ENCODE data around the gene SPSB2. TPM values are rescaled to one million over a fixed set of nuclear protein-coding genes. Genes with fewer than 3 reads are reported as not detected.

SPSB2 gene
- total RNA-seq, 4 donors from 2014 or later: 3.0 to 16.5 (median 7.5) TPM

- TF ChIP-seq EP300 (IDR thresholded peaks at IDR 0.05): no peak
- TF ChIP-seq POLR2AphosphoS5 (IDR thresholded peaks at IDR 0.05): peak in 1 of 3 donors; percentile 52
- peak in 1 of 2 donors; percentile 51 for TF ChIP-seq POLR2A (IDR thresholded peaks at IDR 0.05)
- peak within 1 kb of the TSS; percentile 50 for H3K27ac ChIP-seq
Measured at GRCh38 chr12:6904280-6905276, 31.5 kb upstream of the SPSB2 start, which contains the start of gene LRRC23. TSS of gene LRRC23 (plus strand) at chr12:6904822. CDS start at chr12:6905634, 812 bp downstream.

GRCh38 chr12:6903722-6904121, 30.6 kb upstream of the SPSB2 start:
- no peaks in the 10 kb centered on the region for H3K9me3 ChIP-seq
- TF ChIP-seq POLR2AphosphoS5 (IDR thresholded peaks at IDR 0.05): no peak
- no peak for TF ChIP-seq POLR2A (IDR thresholded peaks at IDR 0.05)
- TF ChIP-seq EP300 (IDR thresholded peaks at IDR 0.05): no peak
- TF ChIP-seq CTCF (IDR thresholded peaks at IDR 0.05): no peak
- 76% methylated on average over 1 of the region's 1 CpG for WGBS
- peaks cover 4% of the 10 kb centered on the region for H3K36me3 ChIP-seq
- peaks cover 18% of the 10 kb centered on the region for H3K4me1 ChIP-seq
- no peak overlapping the region for H3K4me3 ChIP-seq
- H3K27ac ChIP-seq: no peak overlapping the region
- H3K27me3 ChIP-seq: no peaks in the 10 kb centered on the region
- no peak for DNase-seq (ENCODE audit: low spot score in 2 of 2)

More at GRCh38 chr12:6904280-6905276, 31.5 kb upstream of the SPSB2 start, which contains the start of gene LRRC23:
- WGBS: 4% methylated on average over 34 of the region's 34 CpGs
- Histone ChIP-seq H3K9me3 (no peaks in the 10 kb centered on the region), H3K27me3 (no peaks in the 10 kb centered on the region), H3K4me1 (peaks cover 18% of the 10 kb centered on the region), H3K4me3 (peak within 1 kb of the TSS; percentile 55), H3K36me3 (peaks cover 4% of the 10 kb centered on the region)
- DNase-seq (ENCODE audit: low spot score in 2 of 2): peak; percentile 99

GRCh38 chr12:6902448-6902847, 29.3 kb upstream of the SPSB2 start:
- peaks cover 4% of the 10 kb centered on the region for H3K36me3 ChIP-seq
- DNase-seq (ENCODE audit: low spot score in 2 of 2): no peak
- H3K27me3 ChIP-seq: no peaks in the 10 kb centered on the region
- H3K9me3 ChIP-seq: no peaks in the 10 kb centered on the region
- 85% methylated on average over 4 of the region's 4 CpGs for WGBS
- peaks cover 18% of the 10 kb centered on the region for H3K4me1 ChIP-seq
- no peak overlapping the region for H3K27ac ChIP-seq
- TF ChIP-seq POLR2A (IDR thresholded peaks at IDR 0.05) (no peak), POLR2AphosphoS5 (IDR thresholded peaks at IDR 0.05) (no peak), EP300 (IDR thresholded peaks at IDR 0.05) (no peak), CTCF (IDR thresholded peaks at IDR 0.05) (no peak)
- H3K4me3 ChIP-seq: no peak overlapping the region

- peak in 1 of 2 donors; percentile 77 for DNase-seq (ENCODE audit: low spot score in 2 of 2)
- WGBS: 64% methylated on average over 10 of the region's 10 CpGs
- peaks cover 13% of the 10 kb centered on the region for H3K4me1 ChIP-seq
- no peaks in the 10 kb centered on the region for H3K36me3 ChIP-seq
- H3K4me3 ChIP-seq: no peak overlapping the region
- TF ChIP-seq EP300 (IDR thresholded peaks at IDR 0.05) (no peak), POLR2A (IDR thresholded peaks at IDR 0.05) (no peak), CTCF (IDR thresholded peaks at IDR 0.05) (no peak), POLR2AphosphoS5 (IDR thresholded peaks at IDR 0.05) (no peak)
- H3K9me3 ChIP-seq: no peaks in the 10 kb centered on the region
- H3K27ac ChIP-seq: no peak overlapping the region
- H3K27me3 ChIP-seq: no peaks in the 10 kb centered on the region
Measured at GRCh38 chr12:6899837-6900519, 26.9 kb upstream of the SPSB2 start.

GRCh38 chr12:6899427-6899826, 26.3 kb upstream of the SPSB2 start:
- H3K36me3 ChIP-seq: no peaks in the 10 kb centered on the region
- DNase-seq (ENCODE audit: low spot score in 2 of 2): no peak
- WGBS: 89% methylated on average over 5 of the region's 5 CpGs
- H3K9me3 ChIP-seq: no peaks in the 10 kb centered on the region
- TF ChIP-seq CTCF (IDR thresholded peaks at IDR 0.05): no peak
- TF ChIP-seq POLR2AphosphoS5 (IDR thresholded peaks at IDR 0.05): no peak
- no peak for TF ChIP-seq EP300 (IDR thresholded peaks at IDR 0.05)
- no peak for TF ChIP-seq POLR2A (IDR thresholded peaks at IDR 0.05)
- H3K4me1 ChIP-seq: peaks cover 11% of the 10 kb centered on the region
- H3K27ac ChIP-seq: no peak overlapping the region
- no peak overlapping the region for H3K4me3 ChIP-seq
- no peaks in the 10 kb centered on the region for H3K27me3 ChIP-seq

Measured in suprapubic skin (tissue), 4 donors.